ENCODE results near the gene ZNF575. TPM values are rescaled to one million over a fixed set of nuclear protein-coding genes. Genes with fewer than 3 reads are reported as not detected.

The ZNF575 gene
- total and polyA plus RNA-seq, 2 experiments from 2014 or later, result 0.10 to 0.65 TPM

GRCh38 chr19:43505941-43506340 lies 27.0 kb upstream of the ZNF575 start (continued):
- TF ChIP-seq ZNF331 (CRISPR knock-in tag; IDR thresholded peaks at IDR 0.05; ENCODE audit: low read depth) (no peak), EZH2phosphoT487 (IDR thresholded peaks at IDR 0.05; ENCODE audit: unreplicated experiment) (no peak), ETS1 (IDR thresholded peaks at IDR 0.05) (no peak), POLR2AphosphoS5 (IDR thresholded peaks at IDR 0.05; ENCODE audit: low read depth) (no peak), NANOG (IDR thresholded peaks at IDR 0.05; ENCODE audit: borderline replicate concordance) (no peak), CREB1 (CRISPR knock-in tag; IDR thresholded peaks at IDR 0.05; ENCODE audit: low read depth) (no peak), ZNF114 (CRISPR knock-in tag; IDR thresholded peaks at IDR 0.05) (no peak), REST (IDR thresholded peaks at IDR 0.05; ENCODE audit: unreplicated experiment) (no peak)

DNA sequence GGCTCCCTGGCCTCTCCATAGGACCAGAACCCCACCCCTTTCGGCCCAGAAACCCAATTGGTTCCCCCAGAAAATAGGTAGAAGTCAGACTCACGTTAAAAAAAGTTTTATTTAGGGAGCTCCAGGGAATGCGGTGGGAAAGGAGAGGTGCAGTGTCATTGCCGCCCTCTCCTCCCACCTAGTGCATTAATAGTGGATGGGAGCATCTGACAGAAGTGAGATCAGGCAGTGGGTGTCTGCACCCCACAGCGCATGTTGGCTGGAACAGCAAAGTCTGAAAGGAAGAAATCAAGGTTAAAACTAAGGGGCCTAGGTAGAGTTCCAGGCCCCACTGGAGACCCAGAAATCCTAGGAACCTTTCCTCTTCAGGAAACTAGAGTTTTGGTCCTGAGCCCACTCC lies 26.4 kb upstream of the ZNF575 start:
- Histone ChIP-seq H3K36me3 (ENCODE audit: insufficient read depth) (no peaks in the 10 kb centered on the region), H2AFZ (no peak overlapping the region), H3K27ac (ENCODE audit: low read depth) (no peak overlapping the region), H3K4me2 (no peak overlapping the region), H3K27me3 (ENCODE audit: insufficient read depth) (peaks cover 17% of the 10 kb centered on the region), H3K4me1 (ENCODE audit: insufficient read depth) (peaks cover 12% of the 10 kb centered on the region; the same call in 1 of the 2 replicates), H3K79me2 (replicated peaks; ENCODE audit: insufficient read depth) (no peaks in the 10 kb centered on the region), H3K9me2 (ENCODE audit: insufficient read depth) (no peaks in the 10 kb centered on the region), H3F3A (replicated peaks; ENCODE audit: low read depth) (0 out of 2 replicates have a peak, but pooled peaks cover 5% of the 10 kb centered on the region), H3K4me3 (no peak overlapping the region), H4K20me1 (replicated peaks; ENCODE audit: insufficient read depth) (no peaks in the 10 kb centered on the region)
- H3K9me3 Mint-ChIP-seq, result peaks cover 4% of the 10 kb centered on the region; the same call in 1 of the 3 replicates
- no peak overlapping the region for H3K27ac Mint-ChIP-seq
- H3K4me1 Mint-ChIP-seq, result peaks cover 16% of the 10 kb centered on the region; the same call in 2 of the 3 replicates
- peaks cover 29% of the 10 kb centered on the region for H3K27me3 Mint-ChIP-seq (ENCODE audit: insufficient read depth, low read depth, poor library complexity)
- peaks cover 19% of the 10 kb centered on the region for H3K36me3 Mint-ChIP-seq (ENCODE audit: low read depth)
- no peak for DNase-seq (ENCODE audit: low spot score)
- H3K4me3 Mint-ChIP-seq, result no peak overlapping the region
- ATAC-seq, result no peak
- no peak for TF ChIP-seq ZNF462 (CRISPR knock-in tag; IDR thresholded peaks at IDR 0.05)
- no peak for TF ChIP-seq REST (IDR thresholded peaks at IDR 0.05; ENCODE audit: unreplicated experiment)
- TF ChIP-seq ZNF331 (CRISPR knock-in tag; IDR thresholded peaks at IDR 0.05; ENCODE audit: low read depth), result no peak
- no peak for TF ChIP-seq ZNF114 (CRISPR knock-in tag; IDR thresholded peaks at IDR 0.05)
- no peak for TF ChIP-seq EZH2phosphoT487 (IDR thresholded peaks at IDR 0.05; ENCODE audit: unreplicated experiment)
- no peak for TF ChIP-seq JUNB (IDR thresholded peaks at IDR 0.05; ENCODE audit: unreplicated experiment)
- TF ChIP-seq POLR2AphosphoS5 (IDR thresholded peaks at IDR 0.05; ENCODE audit: low read depth), result no peak

Data from GM23338 (cell line).